OCI-LY7 (cell line): ENCODE measurements around the gene RNF17. TPM values are rescaled to one million over a fixed set of nuclear protein-coding genes. Genes with fewer than 3 reads are reported as not detected.

Experiments used
- BruUV-seq: library from RNA; stranded (reverse); fragments of 400-500 nt; replicated peaks from 2 replicates; lab custom pipeline; 2021; lab: Mats Ljungman, UMichigan
- CTCF ChIA-PET: fragments of 300-600 bp; sonication (Branson Sonifier 250); formaldehyde crosslinking; loops from one replicate; lab custom pipeline; 2022; ENCODE audit warnings: antibody characterized with exemption; ENCODE audit not compliant: unreplicated experiment; lab: Charles Lee
- POLR2A ChIA-PET: fragments of 300-600 bp; sonication (Branson Sonifier 250); formaldehyde crosslinking; loops from one replicate; lab custom pipeline; 2022; ENCODE audit warnings: antibody characterized with exemption; lab: Charles Lee
- DNase-seq: peaks from one replicate; pipeline ENCODE4 v3.0.0-alpha.2; 2015; ENCODE audit warnings: low spot score
- H2AFZ ChIP-seq: fragments of 200-600 bp; sonication (generic), shearing (Covaris generic); 2 replicates; pipeline ENCODE4 v1.6.1; 2014; ENCODE audit warnings: mild to moderate bottlenecking, antibody characterized with exemption, low read length, moderate library complexity
- H3K27ac ChIP-seq: fragments of 200-600 bp; sonication (generic); 2 replicates; pipeline ENCODE4 v1.5.1; 2014; ENCODE audit warnings: mixed run types, low read depth, mild to moderate bottlenecking, moderate library complexity, low read length, inconsistent platforms; ENCODE audit not compliant: poor library complexity, severe bottlenecking
- H3K36me3 ChIP-seq: fragments of 200-600 bp; sonication (generic); 2 replicates; pipeline ENCODE4 v1.6.1; 2014; ENCODE audit warnings: mild to moderate bottlenecking, antibody characterized with exemption, low read length, moderate library complexity, mixed read lengths; ENCODE audit not compliant: insufficient read depth
- H3K4me1 ChIP-seq: fragments of 200-600 bp; sonication (generic); 2 replicates; pipeline ENCODE4 v1.5.1; 2014; ENCODE audit warnings: mild to moderate bottlenecking, low read length; ENCODE audit not compliant: insufficient read depth, poor library complexity, severe bottlenecking
- H3K4me2 ChIP-seq: fragments of 200-600 bp; sonication (generic); 2 replicates; pipeline ENCODE4 v1.6.1; 2014; ENCODE audit warnings: mild to moderate bottlenecking, low read length
- H3K4me3 ChIP-seq: fragments of 200-600 bp; sonication (generic); 2 replicates; pipeline ENCODE4 v1.5.1; 2014; ENCODE audit warnings: mild to moderate bottlenecking, low read depth, low read length; ENCODE audit not compliant: poor library complexity, severe bottlenecking
- H3K79me2 ChIP-seq: fragments of 200-600 bp; sonication (generic); 2 replicates; pipeline ENCODE4 v1.6.1; 2016; ENCODE audit warnings: low read depth, mild to moderate bottlenecking, low read length, moderate library complexity, mixed read lengths; ENCODE audit not compliant: insufficient read depth
- H3K9me2 ChIP-seq: fragments of 200-600 bp; sonication (generic); 2 replicates; pipeline ENCODE4 v1.6.1; 2016; ENCODE audit warnings: mild to moderate bottlenecking, low read length, mixed read lengths; ENCODE audit not compliant: insufficient read depth
- H3K9me3 ChIP-seq: fragments of 200-600 bp; sonication (generic); 2 replicates; pipeline ENCODE4 v1.6.1; 2014; ENCODE audit warnings: mild to moderate bottlenecking, mixed run types, low read length, mixed read lengths
- H4K20me1 ChIP-seq: fragments of 200-600 bp; sonication (generic); 2 replicates; pipeline ENCODE4 v1.6.1; 2014; ENCODE audit warnings: mild to moderate bottlenecking, antibody characterized with exemption, low read length, moderate library complexity, mixed read lengths; ENCODE audit not compliant: insufficient read depth
- CTCF ChIP-seq: fragments of 200-600 bp; sonication (generic); conservative IDR thresholded peaks from 2 replicates; pipeline ENCODE4 v1.5.1; 2014; ENCODE audit warnings: mild to moderate bottlenecking, antibody characterized with exemption, low read length, moderate library complexity, mixed read lengths
- EZH2phosphoT487 ChIP-seq: fragments of 200-600 bp; sonication (generic); IDR thresholded peaks from 2 replicates; pipeline ENCODE4 v1.6.1; 2018; ENCODE audit warnings: low read depth, borderline replicate concordance, mild to moderate bottlenecking, mixed run types, antibody characterized with exemption, low read length, moderate library complexity, mixed read lengths
- intact Hi-C: fragments of 100-400 bp; cut with micrococcal nuclease; formaldehyde crosslinking; loops from one replicate; pipeline ENCODE4 v1.10.0; 2022; ENCODE audit not compliant: unreplicated experiment
- total RNA-seq, 2 experiments: library from RNA; depleted of rRNA in 1 of 2; stranded (reverse); fragments of >200 nt in 1 of 2; shearing (Covaris generic) in 1 of 2; gene quantifications; 2 replicates each; pipeline ENCODE4 v1.2.3, GENCODE V29; 2014 to 2022

Gene RNF17
- total RNA-seq, 2 experiments from 2014 or later, result not detected

- no peaks in the 10 kb centered on the region for H3K9me3 ChIP-seq
- DNase-seq, result no peak
- no peak for TF ChIP-seq CTCF
- TF ChIP-seq EZH2phosphoT487, result no peak
- no peak overlapping the region for H3K27ac ChIP-seq
- intact Hi-C loops, result no loop called here
- ChIA-PET CTCF (no interaction called here), POLR2A (interaction anchor here (0.6 kb wide), 1 partner anchor 38 kb away, joined by 3 read pairs; no protein-coding TSS in a partner anchor)
- H3K4me2 ChIP-seq, result no peak overlapping the region
- no peaks in the 10 kb centered on the region for H3K79me2 ChIP-seq
- H3K4me1 ChIP-seq, result no peaks in the 10 kb centered on the region
- H4K20me1 ChIP-seq, result no peaks in the 10 kb centered on the region
- H3K9me2 ChIP-seq, result no peaks in the 10 kb centered on the region
- no peak overlapping the region for H3K4me3 ChIP-seq
- no peaks in the 10 kb centered on the region for H3K36me3 ChIP-seq
- H2AFZ ChIP-seq, result no peak overlapping the region
- BruUV-seq, result no TSS peak
Measured at GRCh38 chr13:24744247-24744646, 19.7 kb upstream of the RNF17 start.

- POLR2A ChIA-PET, result no interaction called here
- no peak overlapping the region for H3K27ac ChIP-seq
- no peaks in the 10 kb centered on the region for H3K36me3 ChIP-seq
- no peak for TF ChIP-seq CTCF
- TF ChIP-seq EZH2phosphoT487, result no peak
- no peak overlapping the region for H2AFZ ChIP-seq
- intact Hi-C loops, result no loop called here
- no peaks in the 10 kb centered on the region for H3K4me1 ChIP-seq
- CTCF ChIA-PET, result no interaction called here
- H3K4me2 ChIP-seq, result no peak overlapping the region
- H3K9me2 ChIP-seq, result no peaks in the 10 kb centered on the region
- no peaks in the 10 kb centered on the region for H3K79me2 ChIP-seq
- no peak for DNase-seq
- no TSS peak for BruUV-seq
- H3K9me3 ChIP-seq, result no peaks in the 10 kb centered on the region
- H3K4me3 ChIP-seq, result no peak overlapping the region
- no peaks in the 10 kb centered on the region for H4K20me1 ChIP-seq
Measured at GRCh38 chr13:24745516-24745860, 18.5 kb upstream of the RNF17 start.

GRCh38 chr13:24745861-24746617, 17.9 kb upstream of the RNF17 start:
- Histone ChIP-seq H3K4me3 (no peak overlapping the region), H3K27ac (no peak overlapping the region), H3K4me2 (no peak overlapping the region), H3K9me3 (no peaks in the 10 kb centered on the region), H2AFZ (no peak overlapping the region), H4K20me1 (no peaks in the 10 kb centered on the region), H3K36me3 (no peaks in the 10 kb centered on the region), H3K9me2 (no peaks in the 10 kb centered on the region), H3K4me1 (no peaks in the 10 kb centered on the region), H3K79me2 (no peaks in the 10 kb centered on the region)
- ChIA-PET CTCF (no interaction called here), POLR2A (no interaction called here)
- intact Hi-C loops, result no loop called here
- no peak for DNase-seq
- TF ChIP-seq EZH2phosphoT487 (no peak), CTCF (no peak)
- no TSS peak for BruUV-seq
